Loucy (cell line): ENCODE results near the gene LHPP.

ENCODE experiments used
- H2AFZ ChIP-seq: fragments of 200-600 bp; sonication (generic); 2 replicates; pipeline ENCODE4 v1.6.0; 2016; ENCODE audit warnings: antibody characterized with exemption, mild to moderate bottlenecking, low read length, moderate library complexity
- H3F3A ChIP-seq: fragments of 200-600 bp; 2 replicates; pipeline ENCODE4 v1.6.0; 2016; ENCODE audit warnings: antibody characterized with exemption, low read depth, mild to moderate bottlenecking
- H3K27me3 ChIP-seq: fragments of 200-600 bp; sonication (generic); 2 replicates; pipeline ENCODE4 v1.6.1; 2014; ENCODE audit warnings: low read length, mild to moderate bottlenecking; ENCODE audit not compliant: insufficient read depth, poor library complexity, severe bottlenecking
- H3K36me3 ChIP-seq: fragments of 200-600 bp; sonication (generic); 2 replicates; pipeline ENCODE4 v1.6.1; 2016; ENCODE audit warnings: low read length; ENCODE audit not compliant: insufficient read depth
- H3K4me1 ChIP-seq: fragments of 200-600 bp; sonication (generic); 2 replicates; pipeline ENCODE4 v1.5.1; 2014; ENCODE audit warnings: low read length, mild to moderate bottlenecking; ENCODE audit not compliant: insufficient read depth, poor library complexity, severe bottlenecking
- H3K4me2 ChIP-seq: fragments of 200-600 bp; sonication (generic); 2 replicates; pipeline ENCODE4 v1.6.0; 2014; ENCODE audit warnings: antibody characterized with exemption, low read length, low read depth, mild to moderate bottlenecking; ENCODE audit not compliant: poor library complexity, severe bottlenecking
- H3K4me3 ChIP-seq: fragments of 200-600 bp; sonication (generic); 2 replicates; pipeline ENCODE4 v1.5.1; 2014; ENCODE audit warnings: low read length, mild to moderate bottlenecking, mixed read lengths; ENCODE audit not compliant: poor library complexity, severe bottlenecking
- H3K79me2 ChIP-seq: fragments of 200-600 bp; sonication (generic); 2 replicates; pipeline ENCODE4 v1.6.1; 2014; ENCODE audit warnings: low read length; ENCODE audit not compliant: insufficient read depth
- H3K9ac ChIP-seq: fragments of 200-600 bp; sonication (generic); 2 replicates; pipeline ENCODE4 v1.6.0; 2014; ENCODE audit warnings: mild to moderate bottlenecking, low read depth, low read length, moderate library complexity; ENCODE audit not compliant: poor library complexity, severe bottlenecking
- H3K9me2 ChIP-seq: fragments of 200-600 bp; sonication (generic); replicated peaks from 2 replicates; pipeline ENCODE4 v1.6.1; 2016; ENCODE audit warnings: low read depth, low read length, mixed read lengths
- H3K9me3 ChIP-seq: fragments of 200-600 bp; sonication (generic); 2 replicates; pipeline ENCODE4 v1.6.1; 2014; ENCODE audit warnings: mild to moderate bottlenecking, antibody characterized with exemption, low read length, low read depth; ENCODE audit not compliant: insufficient read depth
- H4K20me1 ChIP-seq: fragments of 200-600 bp; sonication (generic); 2 replicates; pipeline ENCODE4 v1.6.0; 2014; ENCODE audit warnings: antibody characterized with exemption, low read length, mild to moderate bottlenecking; ENCODE audit not compliant: insufficient read depth, poor library complexity, severe bottlenecking
- EZH2phosphoT487 ChIP-seq: fragments of 200-600 bp; IDR thresholded peaks from 2 replicates; pipeline ENCODE4 v1.6.1; 2018; ENCODE audit warnings: antibody characterized with exemption, mild to moderate bottlenecking, moderate library complexity, borderline replicate concordance
- TF ChIP-seq, protein P1 (sequence below): fragments of 200-600 bp; sonication (generic); conservative IDR thresholded peaks from 2 replicates; pipeline ENCODE4 v1.5.1; 2014; ENCODE audit warnings: mild to moderate bottlenecking, antibody characterized with exemption, low read length

Gene LHPP

DNA sequence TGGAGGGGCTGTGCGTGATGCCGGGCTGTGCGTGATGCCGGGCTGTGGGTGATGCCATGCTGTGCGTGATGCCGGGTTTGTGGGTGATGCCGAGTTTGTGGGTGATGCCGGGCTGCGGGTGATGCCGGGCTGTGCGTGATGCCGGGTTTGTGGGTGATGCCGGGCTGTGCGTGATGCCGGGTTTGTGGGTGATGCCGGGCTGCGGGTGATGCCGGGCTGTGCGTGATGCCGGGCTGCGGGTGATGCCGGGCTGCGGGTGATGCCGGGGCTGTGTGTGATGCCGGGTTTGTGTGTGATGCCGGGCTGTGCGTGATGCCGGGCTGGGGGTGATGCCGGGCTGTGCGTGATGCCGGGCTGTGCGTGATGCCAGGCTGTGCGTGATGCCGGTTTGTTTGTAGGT is 153.6 kb downstream of the LHPP start:
- Histone ChIP-seq H3K9me3 (no peaks in the 10 kb centered on the region), H3F3A (no peaks in the 10 kb centered on the region), H3K4me3 (no peak overlapping the region), H3K9me2 (no peaks in the 10 kb centered on the region), H3K36me3 (peaks cover 19% of the 10 kb centered on the region; the same call in 1 of the 2 replicates), H3K79me2 (no peaks in the 10 kb centered on the region), H3K27me3 (no peaks in the 10 kb centered on the region), H3K9ac (no peak overlapping the region), H3K4me1 (peaks cover 3% of the 10 kb centered on the region), H3K4me2 (no peak overlapping the region), H4K20me1 (no peaks in the 10 kb centered on the region), H2AFZ (no peak overlapping the region)
- TF ChIP-seq EZH2phosphoT487 = no peak
- TF ChIP-seq, protein P1, sequence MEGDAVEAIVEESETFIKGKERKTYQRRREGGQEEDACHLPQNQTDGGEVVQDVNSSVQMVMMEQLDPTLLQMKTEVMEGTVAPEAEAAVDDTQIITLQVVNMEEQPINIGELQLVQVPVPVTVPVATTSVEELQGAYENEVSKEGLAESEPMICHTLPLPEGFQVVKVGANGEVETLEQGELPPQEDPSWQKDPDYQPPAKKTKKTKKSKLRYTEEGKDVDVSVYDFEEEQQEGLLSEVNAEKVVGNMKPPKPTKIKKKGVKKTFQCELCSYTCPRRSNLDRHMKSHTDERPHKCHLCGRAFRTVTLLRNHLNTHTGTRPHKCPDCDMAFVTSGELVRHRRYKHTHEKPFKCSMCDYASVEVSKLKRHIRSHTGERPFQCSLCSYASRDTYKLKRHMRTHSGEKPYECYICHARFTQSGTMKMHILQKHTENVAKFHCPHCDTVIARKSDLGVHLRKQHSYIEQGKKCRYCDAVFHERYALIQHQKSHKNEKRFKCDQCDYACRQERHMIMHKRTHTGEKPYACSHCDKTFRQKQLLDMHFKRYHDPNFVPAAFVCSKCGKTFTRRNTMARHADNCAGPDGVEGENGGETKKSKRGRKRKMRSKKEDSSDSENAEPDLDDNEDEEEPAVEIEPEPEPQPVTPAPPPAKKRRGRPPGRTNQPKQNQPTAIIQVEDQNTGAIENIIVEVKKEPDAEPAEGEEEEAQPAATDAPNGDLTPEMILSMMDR = no peak

DNA sequence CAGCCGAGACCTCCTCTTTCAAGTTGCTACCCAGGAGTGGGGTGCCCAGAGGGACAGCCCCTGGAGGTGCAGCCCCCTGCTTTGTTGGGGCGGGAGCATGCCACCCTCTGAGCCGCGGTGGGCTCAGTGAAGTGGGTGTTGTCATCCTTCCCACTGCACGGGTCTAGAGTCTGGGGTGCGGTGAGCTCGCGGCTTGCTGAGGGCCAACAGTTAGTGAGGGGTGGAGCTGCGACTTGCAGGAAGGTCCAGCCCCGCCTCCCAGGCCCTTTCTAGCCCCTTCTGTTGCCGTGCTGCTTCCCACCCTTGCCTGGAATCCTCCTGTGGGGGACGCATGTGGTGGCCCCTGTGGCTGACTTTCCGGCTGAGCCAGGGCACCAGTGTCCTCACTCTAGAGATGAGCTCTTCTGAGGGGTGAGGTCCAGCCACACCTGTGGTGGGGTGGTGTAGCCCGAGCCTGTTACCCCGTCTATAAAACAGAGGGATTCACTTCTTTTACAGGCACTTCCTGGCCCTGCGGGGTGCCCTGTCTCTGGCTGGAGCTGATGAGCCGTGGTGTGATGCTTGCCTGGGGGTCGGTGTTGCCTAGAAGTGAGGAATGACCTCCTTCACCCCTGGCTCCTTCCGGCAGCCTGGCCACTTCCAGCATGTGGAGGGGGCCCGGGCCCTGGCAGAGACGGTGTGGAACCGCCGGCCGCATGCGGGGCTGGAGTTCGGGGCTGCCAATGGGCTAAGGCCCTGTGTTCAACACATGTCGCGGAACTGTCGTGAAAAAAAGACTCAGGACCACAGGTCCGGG is 154.6 kb downstream of the LHPP start:
- no peaks in the 10 kb centered on the region for H3F3A ChIP-seq
- no peak overlapping the region for H3K9ac ChIP-seq

DNA sequence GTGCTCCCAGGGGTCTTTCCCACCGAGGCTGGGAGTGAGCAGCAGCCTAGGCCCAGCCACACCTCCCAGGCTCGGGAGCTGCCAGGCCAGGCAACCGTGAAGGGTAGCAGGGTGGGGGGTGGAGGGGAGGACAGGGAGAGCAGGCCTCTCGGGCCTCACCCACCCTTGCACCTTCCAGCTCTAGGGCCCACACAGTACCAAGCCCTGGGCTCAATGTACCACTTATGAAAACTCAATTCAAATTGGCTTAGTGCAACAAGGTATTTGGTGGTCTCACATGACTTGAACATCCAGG is 155.2 kb downstream of the LHPP start:
- Histone ChIP-seq H2AFZ (no peak overlapping the region), H3K4me1 (peaks cover 3% of the 10 kb centered on the region), H3K27me3 (no peaks in the 10 kb centered on the region), H3K9ac (no peak overlapping the region), H3K9me2 (no peaks in the 10 kb centered on the region), H3K4me3 (no peak overlapping the region), H3K79me2 (no peaks in the 10 kb centered on the region), H3K4me2 (no peak overlapping the region), H3F3A (no peaks in the 10 kb centered on the region), H3K36me3 (peaks cover 22% of the 10 kb centered on the region; the same call in 1 of the 2 replicates), H3K9me3 (no peaks in the 10 kb centered on the region), H4K20me1 (no peaks in the 10 kb centered on the region)
- TF ChIP-seq EZH2phosphoT487 = no peak
- TF ChIP-seq, protein P1 = no peak

More for the DNA sequence above, 154.6 kb downstream of the LHPP start:
- Histone ChIP-seq H3K79me2 (no peaks in the 10 kb centered on the region), H3K4me3 (no peak overlapping the region), H3K27me3 (no peaks in the 10 kb centered on the region), H4K20me1 (no peaks in the 10 kb centered on the region), H3K9me3 (no peaks in the 10 kb centered on the region), H3K4me1 (peaks cover 3% of the 10 kb centered on the region), H2AFZ (no peak overlapping the region), H3K4me2 (no peak overlapping the region), H3K9me2 (no peaks in the 10 kb centered on the region), H3K36me3 (peaks cover 19% of the 10 kb centered on the region; the same call in 1 of the 2 replicates)
- TF ChIP-seq, protein P1 = no peak
- TF ChIP-seq EZH2phosphoT487 = no peak
